ENCODE data around the gene TRPC5OS.

The TRPC5OS gene

GRCh38 chrX:111875881-111876280 is at the start of gene TRPC5OS:
Gene TRPC5OS, plus strand, starts transcription at chrX:111876181. Its CDS starts 25,669 bp downstream, at chrX:111901850.
- DNase-seq (ENCODE audit: low read depth), result no peak

- DNase-seq (ENCODE audit: low read depth), result no peak
Measured at GRCh38 chrX:111829345-111829744, 46.6 kb upstream of the TRPC5OS start.

- no peak for DNase-seq (ENCODE audit: low read depth)
Measured at GRCh38 chrX:111830571-111830970, 45.4 kb upstream of the TRPC5OS start.

- DNase-seq (ENCODE audit: low read depth), result no peak
Measured at GRCh38 chrX:111831343-111831742, 44.6 kb upstream of the TRPC5OS start.

- no peak for DNase-seq (ENCODE audit: low read depth)
Measured at GRCh38 chrX:111837197-111837596, 38.8 kb upstream of the TRPC5OS start.

- no peak for DNase-seq (ENCODE audit: low read depth)
Measured at GRCh38 chrX:111847491-111848133, 28.4 kb upstream of the TRPC5OS start.

GRCh38 chrX:111848541-111848940 is 27.4 kb upstream of the TRPC5OS start:
- DNase-seq (ENCODE audit: low read depth), result no peak

GRCh38 chrX:111850975-111851374 is 25.0 kb upstream of the TRPC5OS start:
- DNase-seq (ENCODE audit: low read depth), result no peak

- DNase-seq (ENCODE audit: low read depth), result no peak
Measured at GRCh38 chrX:111854556-111855490, 21.2 kb upstream of the TRPC5OS start.

- no peak for DNase-seq (ENCODE audit: low read depth)
Measured at GRCh38 chrX:111857534-111858060, 18.4 kb upstream of the TRPC5OS start.

GRCh38 chrX:111861605-111862004 is 14.4 kb upstream of the TRPC5OS start:
- no peak for DNase-seq (ENCODE audit: low read depth)

GRCh38 chrX:111867236-111867635 is 8.7 kb upstream of the TRPC5OS start:
- DNase-seq (ENCODE audit: low read depth), result no peak

GRCh38 chrX:111868726-111869638 is 7.0 kb upstream of the TRPC5OS start:
- no peak for DNase-seq (ENCODE audit: low read depth)

- DNase-seq (ENCODE audit: low read depth), result no peak
Measured at GRCh38 chrX:111869639-111870034, 6.3 kb upstream of the TRPC5OS start.

GRCh38 chrX:111874241-111874640 is 1.7 kb upstream of the TRPC5OS start:
- no peak for DNase-seq (ENCODE audit: low read depth)

GRCh38 chrX:111876646-111877045 is 665 bp downstream of the TRPC5OS start:
- DNase-seq (ENCODE audit: low read depth), result no peak

GRCh38 chrX:111877681-111878080 is 1.7 kb downstream of the TRPC5OS start:
- no peak for DNase-seq (ENCODE audit: low read depth)

- DNase-seq (ENCODE audit: low read depth), result no peak
Measured at GRCh38 chrX:111880735-111881134, 4.8 kb downstream of the TRPC5OS start.

- DNase-seq (ENCODE audit: low read depth), result no peak
Measured at GRCh38 chrX:111881715-111882114, 5.7 kb downstream of the TRPC5OS start.

- no peak for DNase-seq (ENCODE audit: low read depth)
Measured at GRCh38 chrX:111886678-111887077, 10.7 kb downstream of the TRPC5OS start.

GRCh38 chrX:111888600-111888999 is 12.6 kb downstream of the TRPC5OS start:
- no peak for DNase-seq (ENCODE audit: low read depth)

- DNase-seq (ENCODE audit: low read depth), result no peak
Measured at GRCh38 chrX:111892375-111892774, 16.4 kb downstream of the TRPC5OS start.
